ENCODE results near the gene SDHC. TPM values are rescaled to one million over a fixed set of nuclear protein-coding genes. Genes with fewer than 3 reads are reported as not detected.
"Not testable (repeated sequence)": the region's sequence is repeated elsewhere in the genome, so short reads cannot be mapped to it uniquely, and the experiment has no call there.

The SDHC gene
- total RNA-seq, 2 donors from 2014 or later: 127 to 183 TPM

GRCh38 chr1:161404051-161404597, 89.9 kb downstream of the SDHC start:
- Mint-ChIP-seq H3K9me3 (peaks cover 3% of the 10 kb centered on the region), H3K36me3 (no peaks in the 10 kb centered on the region), H3K4me3 (peak overlapping the region; percentile 60), H3K4me1 (ENCODE audit: low read depth in 2 of 2) (peaks cover 45 to 52% of the 10 kb centered on the region in 2 donors), H3K27ac (peak overlapping the region; percentile 31 to 56), H3K27me3 (no peaks in the 10 kb centered on the region)
- no peak for ATAC-seq
- DNase-seq (ENCODE audit: low spot score): no peak

- H3K36me3 Mint-ChIP-seq; H3K9me3 Mint-ChIP-seq; DNase-seq (ENCODE audit: low spot score): not testable (repeated sequence)
Observed at GRCh38 chr1:161406551-161406950, 92.4 kb downstream of the SDHC start.

GRCh38 chr1:161407451-161407985, 93.3 kb downstream of the SDHC start:
- Mint-ChIP-seq H3K4me1 (ENCODE audit: low read depth in 2 of 2) (peaks cover 34 to 47% of the 10 kb centered on the region in 2 donors), H3K27me3 (no peaks in the 10 kb centered on the region), H3K27ac (no peak overlapping the region), H3K36me3 (no peaks in the 10 kb centered on the region), H3K4me3 (no peak overlapping the region), H3K9me3 (no peaks in the 10 kb centered on the region)
- ATAC-seq (no peak), DNase-seq (ENCODE audit: low spot score) (no peak)

More at GRCh38 chr1:161406551-161406950, 92.4 kb downstream of the SDHC start:
- peaks cover 36 to 48% of the 10 kb centered on the region in 2 donors for H3K4me1 Mint-ChIP-seq (ENCODE audit: low read depth in 2 of 2)
- not testable (repeated sequence) for H3K27me3 Mint-ChIP-seq, H3K4me3 Mint-ChIP-seq, ATAC-seq, H3K27ac Mint-ChIP-seq

- H3K4me3 Mint-ChIP-seq: no peak overlapping the region
- H3K27ac Mint-ChIP-seq: peak overlapping the region in 1 of 2 donors; percentile 84
- DNase-seq (ENCODE audit: low spot score): no peak
- no peak for ATAC-seq
- no peaks in the 10 kb centered on the region for H3K9me3 Mint-ChIP-seq
- H3K4me1 Mint-ChIP-seq (ENCODE audit: low read depth in 2 of 2): peaks cover 27 to 37% of the 10 kb centered on the region in 2 donors
- no peaks in the 10 kb centered on the region for H3K36me3 Mint-ChIP-seq
- H3K27me3 Mint-ChIP-seq: no peaks in the 10 kb centered on the region
Observed at GRCh38 chr1:161408429-161409052, 94.4 kb downstream of the SDHC start.

GRCh38 chr1:161409848-161410635, 95.9 kb downstream of the SDHC start:
- not testable (repeated sequence) for H3K27me3 Mint-ChIP-seq; H3K36me3 Mint-ChIP-seq; H3K9me3 Mint-ChIP-seq; DNase-seq (ENCODE audit: low spot score)
- peaks cover 18 to 26% of the 10 kb centered on the region in 2 donors for H3K4me1 Mint-ChIP-seq (ENCODE audit: low read depth in 2 of 2)
- H3K4me3 Mint-ChIP-seq: peak overlapping the region; percentile 67
- H3K27ac Mint-ChIP-seq: peak overlapping the region; percentile 72 to 84
- ATAC-seq: peak; percentile 66 to 82

- H3K9me3 Mint-ChIP-seq; DNase-seq (ENCODE audit: low spot score); H3K27me3 Mint-ChIP-seq; H3K36me3 Mint-ChIP-seq; ATAC-seq: not testable (repeated sequence)
- peaks cover 18 to 26% of the 10 kb centered on the region in 2 donors for H3K4me1 Mint-ChIP-seq (ENCODE audit: low read depth in 2 of 2)
- peak overlapping the region; percentile 72 to 84 for H3K27ac Mint-ChIP-seq
- H3K4me3 Mint-ChIP-seq: peak overlapping the region; percentile 67
Observed at GRCh38 chr1:161410636-161410970, 96.4 kb downstream of the SDHC start.

Other genes starting within 250 kb of the SDHC start
- gene ARHGAP30, start 244.5 kb upstream of the SDHC start, total RNA-seq: 100 to 1,000 TPM; 217 to 250 TPM
- gene NECTIN4, start 224.8 kb upstream of the SDHC start, total RNA-seq: not detected
- under 1 TPM in 1 of 2 donors, not detected in 1; 0.64 TPM for gene KLHDC9, start 216.0 kb upstream of the SDHC start, total RNA-seq
- 100 to 1,000 TPM in 1 of 2 donors, 10 to 100 TPM in 1; 92.6 to 122 TPM for gene PFDN2, start 196.3 kb upstream of the SDHC start, total RNA-seq
- 10 to 100 TPM; 29.3 to 37.2 TPM for gene NIT1, start 196.3 kb upstream of the SDHC start, total RNA-seq
- gene DEDD, start 181.7 kb upstream of the SDHC start, total RNA-seq: 10 to 100 TPM; 34.9 to 42.5 TPM
- 100 to 1,000 TPM; 100 to 114 TPM for gene UFC1, start 160.4 kb upstream of the SDHC start, total RNA-seq
- 10 to 100 TPM; 21.2 to 29.0 TPM for gene USP21, start 154.9 kb upstream of the SDHC start, total RNA-seq
- 10 to 100 TPM; 25.7 to 30.3 TPM for gene PPOX, start 148.0 kb upstream of the SDHC start, total RNA-seq
- 10 to 100 TPM; 61.7 to 75.0 TPM for gene B4GALT3, start 136.9 kb upstream of the SDHC start, total RNA-seq
- under 1 TPM; 0.43 to 0.89 TPM for gene ADAMTS4, start 115.3 kb upstream of the SDHC start, total RNA-seq
- 10 to 100 TPM; 86.2 to 87.8 TPM for gene NDUFS2, start 112.0 kb upstream of the SDHC start, total RNA-seq
- gene FCER1G, start 99.1 kb upstream of the SDHC start, total RNA-seq: 100 to 1,000 TPM; 111 to 583 TPM
- not detected for gene APOA2, start 90.8 kb upstream of the SDHC start, total RNA-seq
- 10 to 100 TPM; 25.9 to 27.8 TPM for gene TOMM40L, start 88.3 kb upstream of the SDHC start, total RNA-seq
- gene NR1I3, start 76.2 kb upstream of the SDHC start, total RNA-seq: not detected
- gene PCP4L1, start 55.6 kb upstream of the SDHC start, total RNA-seq: under 1 TPM in 1 of 2 donors, not detected in 1; 0.31 TPM
- gene MPZ, start 4.4 kb upstream of the SDHC start, total RNA-seq: 1 to 10 TPM; 4.4 to 6.6 TPM
- gene CFAP126, start 53.5 kb downstream of the SDHC start, total RNA-seq: not detected
- gene FCGR2A, start 191.1 kb downstream of the SDHC start, total RNA-seq: 1 to 10 TPM in 1 of 2 donors, under 1 TPM in 1; 0.86 to 1.5 TPM
- 1 to 10 TPM; 3.3 to 5.9 TPM for gene HSPA6, start 210.2 kb downstream of the SDHC start, total RNA-seq
- 100 to 1,000 TPM in 1 of 2 donors, 10 to 100 TPM in 1; 34.5 to 150 TPM for gene FCGR3A, start 235.4 kb downstream of the SDHC start, total RNA-seq

Measured in natural killer cell treated with Interleukin-12 subunit alpha and Interleukin-12 subunit beta and Interleukin-15 and Interleukin-18, amount 100 ng/mL, for 72 hours (primary cell).